H4 (cell line): ENCODE data around the gene RAB19. TPM values are rescaled to one million over a fixed set of nuclear protein-coding genes. Genes with fewer than 3 reads are reported as not detected.
A peak's percentile ranks its signal among the peaks of the same experiment; 100 is the strongest.

Experiments used
- DNase-seq: peaks from one replicate; pipeline ENCODE4 v3.0.0-alpha.2; 2015; ENCODE audit warnings: low spot score
- total RNA-seq: library from RNA; depleted of rRNA; stranded (reverse); fragments of >200 nt; shearing (Covaris generic); gene quantifications from 2 replicates; pipeline ENCODE4 v1.2.3, GENCODE V29; 2014; rRNA removed

The RAB19 gene, protein sequence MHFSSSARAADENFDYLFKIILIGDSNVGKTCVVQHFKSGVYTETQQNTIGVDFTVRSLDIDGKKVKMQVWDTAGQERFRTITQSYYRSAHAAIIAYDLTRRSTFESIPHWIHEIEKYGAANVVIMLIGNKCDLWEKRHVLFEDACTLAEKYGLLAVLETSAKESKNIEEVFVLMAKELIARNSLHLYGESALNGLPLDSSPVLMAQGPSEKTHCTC
- total RNA-seq: not detected in 2 replicates

DNA sequence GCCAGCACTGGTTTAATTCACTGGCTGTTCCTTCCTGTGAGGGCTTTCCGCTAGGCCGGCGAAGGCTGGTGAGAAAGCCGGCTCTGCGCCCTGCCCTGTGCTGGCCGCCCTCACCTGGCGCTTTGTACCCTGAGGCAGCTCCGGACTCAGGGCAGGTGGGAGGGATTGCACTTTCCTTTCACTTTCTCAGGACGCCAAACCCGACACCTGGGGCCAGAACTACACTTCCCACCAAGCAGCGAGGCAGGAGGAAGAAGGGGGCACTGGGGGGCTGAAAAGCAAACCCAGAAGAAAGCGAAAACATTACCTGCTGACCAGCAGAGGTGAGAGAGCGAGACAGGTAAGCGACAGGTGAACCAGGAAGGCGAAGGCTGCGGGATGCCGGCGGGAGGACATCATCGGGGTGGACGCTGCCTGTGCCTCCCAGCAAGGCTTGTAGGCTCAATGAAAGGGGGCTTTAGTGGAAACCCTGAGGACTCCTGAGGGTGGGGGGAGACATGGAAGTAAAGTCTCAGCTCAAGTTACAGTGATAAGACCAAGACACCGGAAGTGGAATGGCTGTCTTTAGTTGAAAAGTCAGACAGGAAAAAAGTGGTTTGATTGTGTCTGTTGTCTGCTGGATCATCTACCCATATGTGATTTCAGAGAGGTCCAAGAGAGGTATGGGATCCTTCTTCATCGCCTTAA, at the start of gene RAB19:
Gene RAB19 (plus strand): TSS at position 181 of the 687 bp plus-strand sequence. CDS start 3,589 bp downstream, outside the sequence.
- DNase-seq: no peak

DNA sequence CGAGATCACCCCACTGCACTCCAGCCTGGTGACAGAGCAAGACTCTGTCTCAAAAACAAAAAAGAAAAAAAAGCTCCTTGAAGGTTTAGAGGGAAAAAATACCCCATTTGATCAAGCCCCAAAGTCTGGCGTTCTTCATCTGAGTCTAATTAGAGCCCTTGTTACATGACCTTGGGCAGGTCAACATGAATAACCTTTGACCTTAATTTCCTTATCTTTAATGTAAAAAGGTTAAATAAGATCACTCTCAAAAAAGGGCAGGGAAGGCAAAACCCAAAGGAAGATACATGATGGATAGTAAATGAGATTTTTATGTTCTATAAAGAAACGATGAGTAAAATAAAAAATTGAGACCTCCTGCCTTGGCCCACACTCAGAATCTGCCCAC, 45.8 kb upstream of the RAB19 start:
- no peak for DNase-seq

DNA sequence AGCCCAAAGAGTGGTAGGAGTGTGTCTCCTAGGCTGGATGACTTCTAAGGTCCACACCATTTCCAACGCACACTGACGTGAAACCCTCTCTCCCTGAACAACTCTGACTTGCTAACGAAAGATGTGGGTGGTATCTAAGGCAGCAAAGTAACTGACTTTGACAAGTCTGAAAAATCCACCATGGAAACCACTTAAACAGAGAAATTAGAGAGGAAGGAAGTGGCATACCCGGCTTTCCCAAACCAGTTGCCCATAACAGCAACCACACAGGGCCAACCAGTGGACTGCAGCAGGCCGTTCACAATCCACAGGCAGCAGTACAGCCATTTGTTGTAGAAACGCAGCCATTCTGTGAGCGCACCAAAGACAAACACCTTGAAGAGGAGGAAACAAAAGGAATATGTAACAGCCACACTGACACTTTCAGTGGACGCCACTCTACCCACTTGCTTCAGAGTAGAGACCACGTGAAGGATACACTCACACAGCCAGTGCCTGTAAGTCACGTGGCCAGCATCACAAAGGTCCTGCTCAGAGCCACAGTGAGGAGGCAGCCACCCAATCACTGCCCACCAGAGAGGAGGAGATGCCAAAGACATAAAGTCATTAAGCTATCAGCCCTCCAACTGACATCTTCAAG, 45.3 kb upstream of the RAB19 start:
- no peak for DNase-seq

DNA sequence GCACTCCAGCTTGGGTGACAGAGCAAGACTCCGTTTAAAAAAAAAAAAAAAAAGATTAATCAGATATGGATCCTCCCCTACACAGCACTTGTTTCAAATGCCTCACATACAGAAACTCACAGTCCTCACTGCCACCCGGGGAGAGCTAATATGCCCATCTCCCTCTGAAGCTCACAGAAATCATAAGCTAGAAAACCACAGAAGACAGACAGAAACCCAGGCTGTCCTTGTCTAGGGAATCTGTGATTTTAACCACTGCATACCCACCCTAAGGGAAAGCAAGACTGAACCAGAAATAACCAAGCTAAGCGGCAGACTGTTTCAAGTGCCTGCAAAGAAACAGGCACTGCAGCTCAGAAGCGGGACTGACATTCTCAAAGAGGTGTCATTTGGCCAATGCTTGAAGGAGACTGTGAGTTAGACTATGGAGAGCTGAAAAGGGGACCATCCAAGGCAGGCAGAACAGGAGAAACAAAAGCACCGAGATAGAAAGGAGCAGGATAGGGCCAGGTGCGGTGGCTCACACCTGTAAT, 43.1 kb upstream of the RAB19 start:
- DNase-seq: no peak

DNA sequence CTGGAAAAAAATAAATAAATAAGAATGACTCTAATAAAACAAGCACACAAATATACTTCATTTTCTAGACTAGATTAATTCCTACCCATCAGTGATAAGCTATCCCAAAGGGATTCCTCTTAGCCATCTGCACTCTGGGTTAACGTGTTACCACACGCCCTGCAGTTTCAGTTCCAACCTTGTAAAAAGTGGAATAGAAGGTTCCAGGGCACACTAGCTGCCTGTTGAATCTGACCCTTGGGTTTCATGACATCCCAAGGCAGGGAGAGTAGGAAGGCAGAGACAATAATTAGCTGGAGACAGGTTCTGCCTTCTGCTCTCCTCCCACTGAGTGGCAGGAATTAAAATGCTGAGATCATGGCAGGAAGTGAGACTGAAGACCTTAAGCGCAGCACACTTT, 39.0 kb upstream of the RAB19 start:
- no peak for DNase-seq

DNA sequence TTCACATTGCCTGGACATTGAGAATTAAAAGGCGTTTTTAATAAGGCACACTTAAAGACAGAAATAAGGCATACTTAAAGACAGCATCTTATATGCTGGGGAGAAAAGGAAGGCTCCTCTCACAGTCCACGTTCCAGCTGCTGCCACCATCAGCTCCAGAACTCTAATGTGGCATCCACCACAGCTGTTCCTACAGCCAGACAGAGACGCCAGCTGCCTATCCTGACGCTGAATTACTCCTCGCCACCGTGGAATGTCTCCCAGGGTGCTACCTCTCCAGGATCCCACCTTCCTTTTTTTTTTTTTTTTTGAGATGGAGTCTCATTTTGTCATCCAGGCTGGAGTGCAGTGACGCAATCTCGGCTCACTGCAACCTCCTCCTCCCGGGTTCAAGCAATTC, 36.3 kb upstream of the RAB19 start:
- no peak for DNase-seq

DNA sequence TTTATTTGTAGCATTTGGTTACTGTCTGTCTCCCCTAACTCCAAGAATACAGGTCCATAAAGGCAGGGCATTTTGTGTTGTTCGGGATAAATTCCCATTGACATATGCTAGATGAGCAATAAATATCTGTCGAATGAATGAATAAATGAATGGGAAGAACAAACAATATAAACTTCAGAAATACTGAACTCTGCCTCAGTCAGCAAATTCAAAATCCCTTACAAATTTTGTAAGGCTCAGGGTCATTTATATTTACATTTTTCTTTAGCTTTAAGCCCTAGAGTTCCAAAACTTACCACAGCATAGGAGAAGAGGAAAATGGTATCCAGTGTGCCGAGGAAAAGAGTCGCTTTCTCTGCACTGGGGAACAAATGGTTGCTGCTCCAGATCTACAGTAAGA, 34.6 kb upstream of the RAB19 start:
- no peak for DNase-seq

DNA sequence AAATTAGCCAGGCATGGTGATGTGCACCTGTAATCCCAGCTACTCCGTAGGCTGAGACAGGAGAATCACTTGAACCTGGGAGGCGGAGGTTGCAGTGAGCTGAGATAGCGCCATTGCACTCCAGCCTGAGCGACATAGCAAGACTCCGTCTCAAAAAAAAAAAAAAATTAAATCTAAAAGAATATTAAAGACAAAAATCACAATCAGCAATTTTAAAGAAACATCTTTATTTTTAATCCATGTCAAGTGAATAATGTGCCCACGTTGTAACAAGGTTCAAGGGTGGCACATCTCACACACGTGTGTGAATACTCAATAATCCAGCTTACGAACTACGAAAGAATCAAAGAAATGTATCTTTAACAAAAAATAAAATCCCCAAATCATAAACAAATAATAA, 28.5 kb upstream of the RAB19 start:
- no peak for DNase-seq

DNA sequence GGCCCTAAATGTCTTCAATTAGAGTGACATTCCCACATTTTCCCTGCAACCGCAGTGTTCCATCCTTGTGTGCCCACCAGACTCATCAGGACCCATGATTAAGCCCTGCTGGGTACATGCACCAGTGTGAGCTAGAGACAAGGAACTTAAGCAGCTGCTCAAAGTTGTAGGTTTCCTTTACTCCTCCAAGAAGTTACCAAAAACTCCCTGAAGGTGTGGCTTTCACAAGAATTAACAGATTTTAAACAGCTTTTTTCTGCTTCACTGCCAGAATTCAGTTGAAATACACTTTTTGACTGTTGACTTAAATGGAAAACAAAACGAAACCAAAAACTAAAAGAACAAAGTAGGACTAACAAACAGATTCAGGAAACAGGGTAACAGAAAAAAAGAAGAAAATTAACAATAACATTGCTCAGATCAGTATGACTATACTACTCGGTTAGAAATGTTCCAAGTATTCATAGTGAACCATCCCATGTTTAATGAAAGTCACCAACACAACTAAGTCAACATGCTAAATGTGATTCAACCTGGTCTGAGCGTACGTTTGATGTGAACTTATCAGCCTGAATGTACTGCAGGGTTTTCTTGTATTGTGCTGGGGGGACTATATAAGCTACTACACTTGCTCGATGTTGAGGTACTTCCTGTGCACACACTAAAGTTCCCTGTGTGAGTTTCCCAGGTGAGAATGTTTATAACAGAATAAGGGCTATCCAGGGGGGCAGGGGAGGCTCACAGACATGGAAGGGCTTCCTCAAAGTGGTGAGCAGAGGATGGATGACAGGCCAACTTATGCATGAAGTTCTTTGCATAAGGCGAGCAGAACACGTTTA, 27.7 kb upstream of the RAB19 start:
- DNase-seq: no peak

DNA sequence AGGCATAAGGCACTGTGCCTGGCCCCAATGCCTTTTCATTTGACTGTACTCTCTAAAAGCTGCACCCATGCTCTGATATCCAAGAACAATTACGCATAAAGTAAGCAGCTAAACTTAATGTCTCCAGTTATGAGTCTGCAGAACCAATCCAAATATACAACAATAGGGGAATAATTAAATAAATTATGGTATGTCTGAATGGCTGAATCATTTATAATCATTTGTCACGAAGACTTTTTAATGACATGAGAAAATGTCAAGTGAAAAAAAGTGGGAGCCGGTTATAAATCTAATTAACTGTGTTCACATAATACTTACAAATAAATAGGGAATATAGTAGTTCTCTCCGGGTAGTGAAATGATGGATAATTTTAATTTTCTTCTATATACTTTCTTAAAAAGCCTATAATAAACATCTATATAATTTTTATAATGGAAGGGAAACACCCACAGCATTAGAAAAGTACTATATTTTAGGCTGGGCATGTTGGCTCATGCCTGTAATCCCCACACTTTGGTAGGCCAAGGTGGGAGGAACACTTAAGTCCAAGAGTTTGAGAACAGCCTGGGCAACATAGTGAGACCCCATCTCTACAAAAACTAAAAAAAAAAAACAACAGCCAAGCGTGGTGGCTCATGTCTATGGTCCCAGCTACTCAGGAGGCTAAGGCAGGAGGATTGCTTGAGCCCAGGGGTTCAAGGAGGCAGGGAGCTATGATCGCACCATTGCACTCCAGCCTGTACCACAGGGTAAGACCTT, 19.7 kb upstream of the RAB19 start:
- no peak for DNase-seq

DNA sequence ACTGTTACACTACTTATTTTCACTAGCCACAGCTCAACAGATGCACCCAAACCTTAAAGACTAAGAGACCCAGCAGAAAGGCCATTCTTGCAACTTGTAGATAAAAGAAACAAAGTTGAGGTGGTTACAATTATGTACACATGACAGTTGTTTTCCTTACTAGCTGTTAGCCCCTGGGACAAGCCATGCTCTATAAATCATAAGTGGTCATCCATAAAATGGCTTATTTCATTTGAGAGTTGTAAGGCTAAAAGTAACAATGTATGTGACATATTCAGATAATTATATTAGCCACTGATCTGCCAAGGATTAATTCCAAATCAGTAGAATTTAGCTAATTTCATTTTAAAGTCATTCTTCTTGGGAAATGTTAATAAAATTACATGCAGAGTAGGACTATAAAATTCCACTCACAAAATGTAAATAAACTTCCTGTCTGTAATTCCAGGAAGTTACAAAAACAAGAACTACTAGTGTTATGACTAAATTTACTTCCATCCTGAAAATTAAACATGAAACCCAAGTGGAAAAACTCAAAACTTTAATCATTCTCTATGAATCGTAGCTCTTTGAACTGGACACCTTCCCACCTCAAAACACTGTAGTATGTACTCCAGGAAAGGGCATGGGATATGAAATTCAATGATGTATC, 18.8 kb upstream of the RAB19 start:
- no peak for DNase-seq

DNA sequence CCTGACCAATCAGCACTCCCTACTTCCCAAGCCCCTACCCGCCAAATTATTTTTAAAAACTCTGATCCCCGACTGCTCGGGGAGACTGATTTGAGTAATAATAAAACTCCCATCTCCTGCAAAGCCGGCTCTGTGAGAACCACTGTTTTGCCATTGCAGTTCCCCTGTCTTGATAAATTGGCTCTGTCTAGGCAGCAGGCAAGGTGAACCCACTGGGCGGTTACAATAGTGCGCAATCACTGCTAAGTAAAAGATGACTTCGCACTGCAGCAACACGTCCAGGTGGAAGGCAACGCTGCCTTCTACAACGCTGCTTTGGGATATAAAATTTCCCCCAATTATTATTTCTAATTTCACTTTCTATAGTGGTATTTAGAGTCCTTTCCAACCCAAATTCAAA, 14.4 kb upstream of the RAB19 start:
- no peak for DNase-seq

DNA sequence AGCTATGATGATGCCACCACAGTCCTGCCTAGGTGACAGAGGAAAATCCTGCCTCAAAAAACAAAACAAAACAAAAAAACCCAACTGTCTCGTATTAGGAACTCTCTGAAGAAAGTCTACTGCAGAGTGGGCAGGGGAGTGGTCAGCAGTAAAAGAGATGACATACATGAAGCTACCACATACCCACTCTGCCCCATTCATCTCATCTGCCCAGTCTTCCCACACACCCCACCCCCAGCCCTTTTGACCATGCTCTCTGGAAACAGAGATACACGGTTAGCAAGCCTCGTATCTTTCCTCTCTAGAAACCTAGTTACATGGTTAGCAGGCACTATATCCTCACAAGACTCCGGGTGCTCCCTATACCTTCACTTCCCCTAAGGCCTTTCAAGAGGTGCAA, 13.8 kb upstream of the RAB19 start:
- no peak for DNase-seq

DNA sequence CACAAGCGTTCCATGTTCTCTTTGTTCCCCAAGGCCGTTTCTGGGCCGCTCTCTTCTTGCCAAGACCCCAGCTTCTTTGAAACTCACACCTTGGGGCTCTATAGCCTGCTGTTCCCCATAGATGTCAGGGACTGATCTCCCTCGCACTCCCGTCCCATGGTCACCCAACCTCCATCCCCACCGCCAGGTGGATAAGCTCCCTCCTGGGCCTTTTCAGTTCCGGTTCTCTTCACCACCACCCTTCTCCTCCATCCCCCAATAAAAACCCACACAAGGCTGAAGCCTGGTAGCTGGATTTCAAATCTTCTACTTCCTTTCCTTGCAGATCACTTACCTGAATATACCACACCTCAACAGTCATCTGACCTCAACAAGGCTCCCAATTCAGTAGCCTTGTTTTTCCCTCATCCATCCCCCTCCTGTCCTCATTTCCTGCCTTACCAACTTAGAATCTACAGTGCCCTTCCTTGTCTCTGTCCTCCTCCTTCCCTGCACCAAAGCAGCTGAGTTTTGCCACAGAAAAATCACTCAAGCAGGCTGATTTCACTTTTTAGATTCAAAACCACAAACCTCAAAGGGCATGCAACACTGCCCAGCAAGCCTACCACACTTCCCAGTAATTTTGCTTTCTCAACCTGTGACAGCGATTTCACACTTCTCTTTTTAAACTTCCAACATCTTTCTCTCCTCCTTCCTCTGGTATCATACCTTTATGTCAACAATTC, 13.2 kb upstream of the RAB19 start:
- peak; percentile 65 for DNase-seq

DNA sequence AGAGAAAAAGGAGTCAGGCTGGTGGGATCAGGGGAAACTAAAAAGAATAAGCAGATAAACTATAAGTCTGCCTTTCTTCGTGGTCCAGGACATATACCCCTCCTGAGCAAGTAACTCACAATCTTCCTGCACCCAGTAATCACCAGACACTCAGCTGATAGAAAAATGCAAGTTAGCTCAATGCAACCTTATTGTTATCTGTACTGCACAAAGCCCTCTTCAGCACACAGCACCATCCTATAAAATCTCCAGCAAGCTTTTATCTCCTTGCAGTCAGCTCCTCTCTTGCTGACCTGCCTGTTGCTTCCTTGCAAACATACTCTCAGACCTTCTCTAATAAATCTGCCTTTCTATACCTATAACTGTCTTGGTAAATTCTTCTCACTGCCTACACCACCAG, 12.2 kb upstream of the RAB19 start:
- DNase-seq: no peak

DNA sequence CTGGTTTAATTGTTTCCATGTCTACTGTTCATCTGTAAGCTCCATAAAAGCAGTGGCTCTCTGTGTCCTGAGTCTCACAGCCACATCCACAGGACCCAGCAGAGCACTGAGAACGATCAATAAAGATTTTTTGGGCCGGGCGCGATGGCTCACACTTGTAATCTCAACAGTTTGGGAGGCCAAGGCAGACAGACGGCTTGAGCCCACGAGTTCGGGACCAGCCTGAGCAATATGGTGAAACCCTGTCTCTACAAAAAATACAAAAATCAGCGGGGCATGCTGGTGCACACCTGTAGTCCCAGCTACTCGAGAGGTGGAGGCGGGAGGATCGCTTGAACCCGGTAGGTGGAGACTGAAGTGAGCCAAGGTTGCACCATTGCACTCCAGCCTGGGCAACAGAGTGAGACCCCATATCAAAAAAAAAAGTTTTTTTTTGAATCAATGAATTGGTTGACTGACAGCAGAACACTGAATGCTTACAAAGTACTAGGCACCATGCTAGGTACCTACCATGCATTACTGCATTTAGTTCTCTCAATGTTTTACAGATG, 10.0 kb upstream of the RAB19 start:
- no peak for DNase-seq

DNA sequence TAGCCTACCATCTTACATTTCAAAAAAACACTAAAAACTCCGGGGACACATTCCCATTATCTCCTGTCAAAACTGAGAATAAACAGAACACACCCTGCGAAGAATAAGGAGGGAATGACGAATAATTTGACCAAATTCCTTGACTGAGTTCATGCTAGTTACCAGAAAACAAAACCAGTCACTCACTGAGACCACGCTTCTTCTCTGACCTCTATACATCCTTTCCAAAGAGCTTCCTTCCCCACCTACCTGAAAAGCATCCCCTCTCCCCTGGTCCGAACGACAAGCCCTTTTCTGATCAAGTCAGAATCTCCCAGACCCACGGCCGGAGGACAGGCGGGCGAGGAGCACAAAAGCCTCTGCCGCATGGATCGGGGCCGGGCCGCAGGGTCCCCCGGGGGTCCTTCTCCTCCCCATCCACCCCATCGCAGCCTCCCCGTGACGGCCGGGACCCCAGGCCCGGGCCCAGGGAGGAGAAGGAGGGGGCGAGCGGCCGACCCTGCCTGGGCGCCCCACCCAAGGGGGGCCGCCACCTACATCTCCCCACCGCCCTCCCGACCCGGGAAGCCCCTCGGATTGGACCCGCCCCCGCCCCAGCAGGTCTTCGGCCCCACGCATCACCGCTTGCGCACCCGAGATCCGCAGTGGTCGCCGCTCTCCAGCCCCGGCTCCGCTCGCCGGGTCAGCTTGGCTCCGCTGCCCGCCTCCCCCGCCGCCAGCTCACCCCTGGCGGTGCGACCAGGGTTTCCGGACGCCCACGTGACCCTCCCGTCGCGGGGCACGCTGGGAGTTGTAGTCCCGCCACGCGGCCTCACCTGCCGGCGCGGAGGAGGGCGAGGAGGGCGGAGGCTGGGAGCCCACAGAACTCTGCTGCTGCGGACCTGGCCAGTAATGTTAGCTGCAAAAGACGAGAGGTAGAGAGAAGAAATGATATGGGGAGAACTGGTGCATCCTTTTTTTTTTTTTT, 5.8 kb upstream of the RAB19 start, which contains the start of gene SLC37A3:
Gene SLC37A3 (minus strand): TSS at position 747 of the 967 bp plus-strand sequence. CDS start 16,004 bp downstream, outside the sequence.
- peak; percentile 77 for DNase-seq

DNA sequence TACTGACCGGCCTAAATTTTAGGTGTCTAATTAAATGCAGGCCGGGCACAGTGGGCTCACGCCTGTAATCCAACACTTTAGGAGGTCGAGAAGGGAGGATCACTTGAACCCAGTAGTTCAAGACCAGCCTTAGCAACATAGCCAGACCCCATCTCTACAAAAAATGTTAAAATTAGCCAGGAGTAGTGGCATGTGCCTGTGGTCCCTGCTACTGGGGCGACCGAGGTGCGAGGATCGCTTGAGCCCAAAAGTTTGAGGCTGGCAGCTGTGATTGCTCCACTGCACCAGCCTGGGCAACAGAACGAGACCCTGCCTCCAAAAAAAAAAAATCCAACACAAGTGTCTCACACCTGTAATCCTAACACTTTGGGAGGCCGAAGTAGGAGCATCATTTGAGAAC, 5.0 kb upstream of the RAB19 start:
- no peak for DNase-seq
